Bone marrow (tissue), 2 donors: ENCODE data around the gene SMC1B.

Experiments used
- DNase-seq, 2 donors: peaks; one replicate each; lab custom pipeline; 2025; lab: John Stamatoyannopoulos, UW

Gene SMC1B

DNA sequence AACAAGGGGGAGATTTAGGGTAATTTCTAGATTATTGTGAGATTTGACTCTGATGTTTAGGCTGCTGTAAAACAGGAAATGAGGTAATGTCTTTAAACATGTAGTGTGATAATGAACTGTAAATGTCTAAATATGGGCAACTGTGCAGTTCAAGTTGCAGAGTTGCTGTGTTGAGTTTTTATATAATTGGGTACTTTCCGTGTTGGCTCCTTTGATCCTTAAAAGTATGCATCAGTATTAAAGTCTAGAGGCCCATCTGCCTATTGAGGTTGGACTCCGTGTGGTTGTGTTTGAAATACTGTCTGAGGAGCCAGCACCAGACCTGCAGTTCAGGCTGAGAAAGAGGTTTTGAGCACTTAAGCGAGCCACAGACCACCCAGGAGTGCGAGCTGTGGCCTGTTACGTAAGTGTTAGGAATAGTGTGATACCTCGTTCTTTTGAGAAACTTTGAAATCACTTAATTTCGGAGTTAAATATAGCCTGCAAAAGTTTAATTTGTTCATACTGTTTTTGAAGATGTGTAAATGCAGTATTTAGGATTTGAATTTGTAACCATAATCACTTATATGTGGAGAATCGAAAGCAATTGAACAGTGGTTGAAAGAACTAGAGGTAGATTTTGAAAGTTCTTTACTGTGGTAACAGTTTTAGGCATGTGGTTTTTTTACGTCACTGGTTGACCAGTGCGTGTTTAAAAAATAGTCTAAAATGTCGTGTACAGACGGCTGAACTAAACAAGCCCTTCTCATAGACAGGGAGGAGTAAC, 94.7 kb downstream of the SMC1B start:
- no peak for DNase-seq

GRCh38 chr22:45318168-45318557, 95.2 kb downstream of the SMC1B start:
- DNase-seq = peak in 1 of 2 donors; percentile 15

GRCh38 chr22:45317551-45318167, 95.7 kb downstream of the SMC1B start:
- DNase-seq = no peak

DNA sequence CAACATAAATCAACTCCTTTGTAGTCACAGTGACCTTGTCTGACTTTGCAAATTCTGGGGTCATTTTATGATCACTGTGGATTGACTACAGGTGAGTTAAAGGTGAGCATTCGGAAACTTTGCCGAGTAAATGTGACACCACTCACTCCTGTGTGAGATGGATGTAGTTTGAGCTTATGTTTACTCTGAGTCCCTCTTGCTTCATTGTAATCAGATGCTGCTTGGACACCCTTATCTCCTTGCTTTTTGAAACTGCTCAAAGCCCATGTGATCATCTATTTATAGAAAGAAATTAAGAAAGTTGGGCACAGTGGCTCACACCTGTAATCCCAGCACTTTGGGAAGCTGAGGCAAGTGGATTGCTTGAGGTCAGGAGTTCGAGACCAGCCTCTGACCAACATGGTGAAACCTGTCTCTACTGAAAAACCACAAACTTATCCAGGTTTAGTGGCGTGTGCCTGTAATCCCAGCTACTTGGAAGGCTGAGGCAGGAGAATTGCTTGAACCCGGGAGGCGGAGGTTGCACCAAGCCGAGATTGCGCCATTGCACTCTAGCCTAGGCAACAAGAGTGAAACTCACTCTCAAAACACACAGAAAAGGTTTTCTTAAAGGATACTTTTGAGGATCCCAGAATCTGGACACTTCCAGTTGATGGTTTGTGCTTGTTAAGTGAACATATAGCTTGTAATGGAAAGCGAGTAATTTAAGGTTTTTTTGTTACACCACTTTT, 96.4 kb downstream of the SMC1B start:
- no peak for DNase-seq

GRCh38 chr22:45314786-45315185, 98.6 kb downstream of the SMC1B start:
- DNase-seq = no peak

GRCh38 chr22:45314054-45314721, 99.2 kb downstream of the SMC1B start:
- no peak for DNase-seq

DNA sequence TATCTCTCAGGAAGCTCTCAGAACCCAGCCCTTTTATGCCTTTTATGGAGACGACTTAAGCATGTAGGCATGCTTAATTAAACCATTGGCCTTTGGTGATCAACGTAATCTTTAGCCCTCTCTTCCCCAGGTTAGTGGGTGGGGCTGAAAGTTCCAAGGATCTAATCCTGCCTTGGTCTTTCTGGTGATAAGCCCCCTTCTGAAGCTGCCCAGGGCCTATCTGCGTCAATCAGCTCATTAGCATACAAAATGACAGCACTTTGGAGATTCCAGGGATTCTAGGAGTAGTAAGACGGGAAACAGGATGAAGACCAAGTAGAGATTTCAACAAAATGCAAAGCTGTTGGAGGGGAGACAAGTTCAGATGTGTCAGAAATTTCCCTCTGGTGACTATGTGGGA, 100.5 kb downstream of the SMC1B start:
- no peak for DNase-seq

GRCh38 chr22:45312415-45312814, 101.0 kb downstream of the SMC1B start:
- DNase-seq = no peak

DNA sequence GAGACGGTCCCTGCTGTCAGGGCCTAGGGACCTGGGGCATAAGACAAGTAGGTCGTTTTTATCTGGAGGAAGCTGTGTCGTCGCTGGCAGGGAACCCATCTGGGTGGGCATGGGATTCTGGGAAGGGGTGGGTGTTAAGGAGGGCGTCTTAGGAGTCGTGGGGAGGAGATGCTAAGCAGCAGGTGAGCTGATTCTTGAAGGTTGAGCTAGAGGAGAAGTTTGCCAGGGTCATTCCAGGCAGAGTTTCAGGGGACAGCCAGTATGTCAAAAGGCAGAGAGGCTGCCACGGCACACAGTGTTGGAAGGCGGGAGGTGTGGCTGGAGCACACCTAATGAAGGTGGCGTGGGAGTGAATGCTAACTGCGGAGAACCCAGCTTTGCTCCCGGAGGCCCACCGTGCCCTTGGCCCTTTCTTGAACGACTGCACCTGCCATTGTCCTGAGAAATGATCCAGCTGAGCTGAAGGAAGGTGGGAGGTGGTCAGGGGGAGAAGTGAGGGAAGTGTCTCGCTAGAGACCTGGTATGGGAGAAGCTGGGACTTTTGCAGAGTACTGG, 102.3 kb downstream of the SMC1B start:
- DNase-seq = no peak

DNA sequence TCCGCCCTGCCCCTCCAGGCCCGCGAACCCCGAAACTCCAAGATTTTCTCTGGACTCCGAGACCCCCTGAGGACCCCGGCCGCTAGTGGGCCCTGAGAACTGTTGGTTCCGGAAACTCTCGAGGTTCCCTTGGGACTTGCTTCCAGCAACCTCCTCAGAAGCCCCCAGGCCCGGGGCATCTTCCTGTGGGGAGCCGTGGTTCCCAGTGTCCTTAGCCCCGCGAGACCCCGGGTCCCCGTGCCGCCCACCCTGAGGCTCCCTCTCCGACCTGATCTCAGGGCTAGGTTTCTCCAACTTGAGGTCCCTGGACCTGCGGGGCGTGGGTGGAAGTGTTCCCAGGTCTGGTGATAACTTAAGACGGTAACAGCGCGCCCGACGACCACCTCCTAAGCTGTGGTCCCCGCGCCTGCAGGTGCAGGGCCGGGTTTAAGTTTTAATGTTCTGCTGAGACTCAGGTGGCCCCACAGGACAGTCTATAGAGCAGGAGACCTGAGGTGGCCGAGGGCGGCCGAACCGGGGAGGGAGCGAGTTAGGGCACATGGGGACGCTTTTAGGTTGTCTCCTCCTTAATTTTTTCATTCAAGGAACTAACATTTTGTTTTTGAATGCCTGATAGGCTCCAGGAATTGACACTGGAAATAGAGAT, 102.9 kb downstream of the SMC1B start:
- DNase-seq = no peak

- DNase-seq = peak; percentile 72 to 97
Observed at GRCh38 chr22:45309422-45310227, 103.8 kb downstream of the SMC1B start, which contains the start of gene FAM118A. Gene FAM118A (plus strand): TSS chr22:45309934. CDS start chr22:45322380, 12,446 bp downstream.

DNA sequence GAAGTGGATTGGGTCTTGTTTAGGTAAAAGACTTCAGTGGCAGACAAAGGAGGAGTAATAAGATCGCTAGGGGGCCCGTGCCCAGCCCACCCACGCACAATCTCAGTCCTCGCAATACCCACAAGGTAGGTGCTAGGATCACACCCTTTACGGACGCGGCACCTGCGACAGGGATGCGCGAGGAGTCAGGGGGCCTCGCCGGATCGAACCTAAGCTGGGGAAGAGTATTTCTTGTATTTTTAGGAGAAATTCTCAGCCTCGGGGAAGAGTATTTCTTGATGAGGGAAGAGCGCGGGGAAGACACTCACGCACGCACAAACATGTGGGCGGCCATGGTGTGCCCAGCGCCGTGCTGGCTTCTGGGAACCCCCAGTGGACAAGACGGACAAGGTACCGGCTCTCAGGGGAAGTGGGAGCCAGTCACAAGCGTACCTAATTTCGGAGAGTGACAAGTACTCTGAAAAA, 104.4 kb downstream of the SMC1B start:
- no peak for DNase-seq

DNA sequence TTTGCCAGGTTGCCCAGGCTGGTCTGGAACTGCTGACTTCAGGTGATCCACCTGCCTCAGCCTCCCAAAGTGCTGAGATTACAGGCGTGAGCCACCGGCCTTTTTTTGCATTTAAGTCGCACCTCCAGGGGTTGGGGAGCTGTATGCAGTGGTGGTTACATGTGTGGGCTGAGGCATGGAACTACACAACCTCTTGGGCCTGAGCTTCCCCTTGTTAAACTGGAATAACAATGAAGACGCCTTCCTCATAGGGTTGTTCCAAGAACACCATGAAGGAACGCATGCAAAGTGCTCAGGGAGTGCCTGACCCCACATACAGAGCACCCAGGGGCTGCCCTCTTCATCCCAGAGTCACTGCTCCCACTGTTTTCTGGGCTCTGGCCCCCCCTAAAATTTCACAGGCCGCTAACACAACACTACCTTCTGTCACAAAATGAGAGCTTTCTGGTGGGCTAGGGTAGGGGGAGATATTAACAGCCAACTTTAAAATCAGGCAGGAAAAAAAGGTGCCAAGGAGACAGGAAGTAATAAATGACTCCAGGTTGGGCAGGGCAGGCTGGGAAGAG, 104.9 kb downstream of the SMC1B start:
- no peak for DNase-seq

DNA sequence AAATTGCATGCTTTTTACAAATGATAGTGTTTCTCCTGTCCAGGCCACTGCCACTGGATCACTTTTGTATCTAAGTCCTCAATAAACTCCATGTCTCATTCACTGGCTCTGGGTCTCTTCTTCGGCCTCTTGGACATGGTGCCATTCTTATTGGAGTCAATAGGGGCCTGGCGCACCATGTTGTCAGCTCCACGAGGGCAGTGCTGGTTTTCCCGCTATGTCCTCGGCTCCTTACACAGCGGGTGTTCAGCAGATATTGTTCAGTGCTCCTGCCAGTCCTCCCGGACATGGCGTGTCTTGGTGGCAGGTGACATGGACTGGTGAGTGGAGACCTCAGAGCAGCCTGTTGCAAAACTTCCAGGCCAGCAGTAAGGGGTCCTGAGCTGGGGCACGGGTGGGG, 107.3 kb downstream of the SMC1B start:
- no peak for DNase-seq

DNA sequence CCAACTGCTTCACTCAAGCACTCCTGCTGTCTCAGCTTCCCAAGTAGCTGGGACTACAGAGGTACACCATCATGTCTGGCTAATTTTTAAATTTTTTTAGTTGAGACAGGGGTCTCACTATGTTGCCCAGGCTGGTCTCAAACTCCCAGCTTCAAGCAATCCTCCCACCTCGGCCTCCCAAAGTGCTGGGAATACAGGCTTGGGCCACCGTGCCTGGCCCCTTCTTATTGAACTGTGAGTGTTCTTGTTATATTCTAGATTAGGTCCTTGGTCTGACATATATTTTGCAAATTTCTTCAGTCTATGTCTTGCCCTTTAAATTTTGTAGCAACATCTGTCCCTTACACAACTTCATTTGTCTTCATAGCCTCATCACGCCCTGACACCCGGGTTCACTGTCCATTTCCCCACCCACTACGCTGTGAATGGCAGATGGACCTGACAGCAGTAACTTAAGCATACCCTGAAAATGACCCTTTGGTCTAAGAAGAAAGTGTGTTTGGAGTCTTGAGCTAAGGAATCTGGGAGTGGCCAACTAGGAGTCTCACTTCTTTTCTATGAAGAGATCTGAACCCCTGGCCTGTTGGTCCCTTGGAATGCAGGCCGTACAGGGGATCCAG, 107.8 kb downstream of the SMC1B start:
- DNase-seq = no peak

DNA sequence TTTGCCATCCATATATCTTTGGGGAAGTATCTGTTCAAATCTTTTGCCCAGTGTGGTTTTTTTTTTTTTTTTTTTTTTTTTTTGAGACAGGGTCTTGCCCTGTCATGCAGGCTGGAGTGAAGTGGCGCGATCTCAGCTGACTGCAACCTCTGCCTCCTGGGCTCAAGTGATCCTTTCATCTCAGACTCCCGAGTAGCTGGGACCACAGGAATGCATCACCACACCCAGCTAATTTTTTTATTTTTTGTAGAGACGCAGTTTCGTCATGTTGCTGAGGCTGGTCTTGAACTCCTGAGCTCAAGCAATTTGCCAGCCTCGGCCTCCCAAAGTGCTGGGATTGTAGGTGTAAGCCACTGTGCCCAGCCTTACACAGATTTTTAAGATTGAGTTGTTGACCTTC, 108.4 kb downstream of the SMC1B start:
- DNase-seq = no peak

DNA sequence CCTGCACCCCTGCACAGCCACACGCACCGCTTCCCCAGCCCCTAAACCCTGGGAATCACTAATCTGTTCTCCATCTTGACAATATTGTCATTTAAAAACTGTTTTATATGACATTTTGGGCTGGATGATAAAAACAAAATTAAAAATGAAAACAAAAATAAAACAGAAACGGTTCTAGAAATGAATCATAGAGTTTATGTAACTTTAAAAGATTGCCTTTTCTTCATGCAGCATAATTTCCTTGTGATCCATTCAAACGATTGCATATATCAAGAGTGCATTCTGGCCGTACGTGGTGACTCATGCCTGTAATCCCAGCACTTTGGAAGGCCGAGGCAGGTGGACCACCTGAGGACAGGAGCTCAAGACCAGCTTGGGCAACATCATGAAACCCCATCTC, 110.2 kb downstream of the SMC1B start:
- no peak for DNase-seq

- DNase-seq = no peak
Observed at GRCh38 chr22:45302751-45303150, 110.6 kb downstream of the SMC1B start.

- no peak for DNase-seq
Observed at GRCh38 chr22:45298934-45299505, 114.4 kb downstream of the SMC1B start.
